ENCODE measurements around the gene UPF2.

The UPF2 gene

DNA sequence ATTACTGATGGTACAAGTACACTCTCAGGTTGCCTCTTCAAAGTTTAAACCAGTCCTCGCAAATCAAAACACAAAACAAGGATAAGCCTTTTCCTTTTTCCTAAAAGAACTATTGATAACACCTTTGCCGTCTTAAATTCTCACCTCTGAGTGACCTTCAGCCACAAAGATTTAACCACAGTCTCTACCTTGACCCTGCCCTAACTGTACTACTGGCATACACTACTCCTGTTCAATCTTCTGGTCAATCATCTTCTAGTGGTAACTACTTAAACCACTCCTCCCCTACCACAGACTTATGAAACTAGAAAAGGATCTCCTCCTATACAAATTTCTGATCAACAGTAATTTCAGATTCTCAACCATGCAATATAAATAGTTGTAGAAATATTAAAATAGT is 15.1 kb downstream of the UPF2 start:
- TF ChIP-seq, protein P1, sequence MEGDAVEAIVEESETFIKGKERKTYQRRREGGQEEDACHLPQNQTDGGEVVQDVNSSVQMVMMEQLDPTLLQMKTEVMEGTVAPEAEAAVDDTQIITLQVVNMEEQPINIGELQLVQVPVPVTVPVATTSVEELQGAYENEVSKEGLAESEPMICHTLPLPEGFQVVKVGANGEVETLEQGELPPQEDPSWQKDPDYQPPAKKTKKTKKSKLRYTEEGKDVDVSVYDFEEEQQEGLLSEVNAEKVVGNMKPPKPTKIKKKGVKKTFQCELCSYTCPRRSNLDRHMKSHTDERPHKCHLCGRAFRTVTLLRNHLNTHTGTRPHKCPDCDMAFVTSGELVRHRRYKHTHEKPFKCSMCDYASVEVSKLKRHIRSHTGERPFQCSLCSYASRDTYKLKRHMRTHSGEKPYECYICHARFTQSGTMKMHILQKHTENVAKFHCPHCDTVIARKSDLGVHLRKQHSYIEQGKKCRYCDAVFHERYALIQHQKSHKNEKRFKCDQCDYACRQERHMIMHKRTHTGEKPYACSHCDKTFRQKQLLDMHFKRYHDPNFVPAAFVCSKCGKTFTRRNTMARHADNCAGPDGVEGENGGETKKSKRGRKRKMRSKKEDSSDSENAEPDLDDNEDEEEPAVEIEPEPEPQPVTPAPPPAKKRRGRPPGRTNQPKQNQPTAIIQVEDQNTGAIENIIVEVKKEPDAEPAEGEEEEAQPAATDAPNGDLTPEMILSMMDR (IDR thresholded peaks at IDR 0.05; ENCODE audit: low read depth, low read length), result no peak
- H3K36me3 ChIP-seq, result peaks cover 19% of the 10 kb centered on the region
- no peak for DNase-seq
- H3K27me3 ChIP-seq, result no peaks in the 10 kb centered on the region
- no peaks in the 10 kb centered on the region for H3K9me3 ChIP-seq
- H3K4me1 ChIP-seq, result no peaks in the 10 kb centered on the region
- no peak overlapping the region for H3K4me3 ChIP-seq (ENCODE audit: low read depth, low read length)

DNA sequence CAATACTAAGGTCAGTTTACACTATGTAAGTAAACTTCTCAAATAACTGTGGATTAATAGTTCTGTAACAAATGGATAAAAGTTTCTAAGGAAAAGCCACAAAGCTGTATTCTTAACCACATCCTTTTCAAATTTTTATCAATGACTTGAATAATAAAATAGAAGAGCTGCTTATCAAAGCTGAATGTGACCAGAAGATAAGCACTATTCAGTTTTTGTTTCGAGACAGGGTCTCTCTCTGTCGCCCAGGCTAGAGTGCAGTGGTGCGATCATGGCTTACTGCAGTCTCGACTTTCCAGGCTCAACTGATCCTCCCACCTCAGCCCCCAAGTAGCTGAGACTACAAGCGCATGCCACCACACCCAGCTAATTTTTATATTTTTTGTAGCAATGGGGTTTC is 17.0 kb downstream of the UPF2 start:
- Histone ChIP-seq H3K9me3 (no peaks in the 10 kb centered on the region), H3K36me3 (peaks cover 23% of the 10 kb centered on the region), H3K4me1 (no peaks in the 10 kb centered on the region), H3K4me3 (ENCODE audit: low read depth, low read length) (no peak overlapping the region), H3K27me3 (no peaks in the 10 kb centered on the region)
- TF ChIP-seq, protein P1 (IDR thresholded peaks at IDR 0.05; ENCODE audit: low read depth, low read length), result no peak
- DNase-seq, result no peak

DNA sequence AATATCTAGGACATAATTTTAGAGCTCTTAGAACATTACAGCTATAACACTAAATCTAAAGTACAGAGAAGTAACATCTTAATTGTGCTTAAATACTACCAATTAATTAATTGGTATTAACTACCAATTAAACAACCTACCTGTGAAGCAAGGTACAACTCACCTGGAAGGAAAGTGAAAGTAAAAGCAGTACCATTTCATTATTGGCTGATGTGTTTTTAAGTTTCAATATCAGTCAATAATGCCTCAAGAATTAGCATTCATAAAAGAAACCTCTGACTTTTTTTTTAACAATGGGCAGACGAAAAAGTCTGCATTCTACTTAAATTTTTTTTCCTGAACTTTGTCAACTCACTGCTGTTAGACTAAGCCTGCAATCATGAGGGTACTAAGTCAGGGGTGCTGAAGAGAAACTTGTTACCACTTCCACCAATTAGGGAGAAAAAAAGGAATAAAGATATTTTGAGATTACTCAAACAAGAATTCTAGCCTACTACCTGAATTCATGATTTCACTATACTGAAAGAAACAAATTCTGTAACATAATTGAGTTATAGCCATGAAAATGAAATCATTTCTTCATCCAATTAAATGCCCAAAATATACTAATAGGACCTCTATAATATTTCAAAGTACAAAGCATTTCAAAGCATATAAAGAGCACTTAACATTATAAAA is 19.9 kb downstream of the UPF2 start:
- Histone ChIP-seq H3K4me3 (ENCODE audit: low read depth, low read length) (no peak overlapping the region), H3K4me1 (no peaks in the 10 kb centered on the region), H3K9me3 (no peaks in the 10 kb centered on the region), H3K36me3 (peaks cover 16% of the 10 kb centered on the region), H3K27me3 (no peaks in the 10 kb centered on the region)
- no peak for DNase-seq
- TF ChIP-seq, protein P1 (IDR thresholded peaks at IDR 0.05; ENCODE audit: low read depth, low read length), result no peak

DNA sequence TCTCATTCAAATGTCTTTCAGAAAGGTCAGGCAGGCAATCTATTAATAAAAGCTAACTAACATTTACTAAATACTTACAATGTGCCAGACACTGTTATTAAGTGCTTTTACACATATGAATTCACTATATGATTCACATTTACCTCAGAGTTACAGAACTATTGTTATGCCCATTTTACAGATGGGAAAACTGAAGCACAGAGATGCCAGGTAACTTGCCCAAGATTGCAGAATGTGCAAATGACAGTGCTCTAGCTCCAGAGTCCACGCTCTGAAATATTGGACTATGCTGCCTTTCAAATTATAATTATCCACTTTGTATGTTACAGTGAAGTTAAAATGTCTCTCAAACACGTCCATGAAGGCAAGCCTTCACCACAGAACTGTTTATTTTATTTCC is 22.0 kb downstream of the UPF2 start:
- no peaks in the 10 kb centered on the region for H3K9me3 ChIP-seq
- no peaks in the 10 kb centered on the region for H3K27me3 ChIP-seq
- no peak overlapping the region for H3K4me3 ChIP-seq (ENCODE audit: low read depth, low read length)
- H3K36me3 ChIP-seq, result peaks cover 9% of the 10 kb centered on the region
- TF ChIP-seq, protein P1 (IDR thresholded peaks at IDR 0.05; ENCODE audit: low read depth, low read length), result no peak
- no peaks in the 10 kb centered on the region for H3K4me1 ChIP-seq
- DNase-seq, result no peak

DNA sequence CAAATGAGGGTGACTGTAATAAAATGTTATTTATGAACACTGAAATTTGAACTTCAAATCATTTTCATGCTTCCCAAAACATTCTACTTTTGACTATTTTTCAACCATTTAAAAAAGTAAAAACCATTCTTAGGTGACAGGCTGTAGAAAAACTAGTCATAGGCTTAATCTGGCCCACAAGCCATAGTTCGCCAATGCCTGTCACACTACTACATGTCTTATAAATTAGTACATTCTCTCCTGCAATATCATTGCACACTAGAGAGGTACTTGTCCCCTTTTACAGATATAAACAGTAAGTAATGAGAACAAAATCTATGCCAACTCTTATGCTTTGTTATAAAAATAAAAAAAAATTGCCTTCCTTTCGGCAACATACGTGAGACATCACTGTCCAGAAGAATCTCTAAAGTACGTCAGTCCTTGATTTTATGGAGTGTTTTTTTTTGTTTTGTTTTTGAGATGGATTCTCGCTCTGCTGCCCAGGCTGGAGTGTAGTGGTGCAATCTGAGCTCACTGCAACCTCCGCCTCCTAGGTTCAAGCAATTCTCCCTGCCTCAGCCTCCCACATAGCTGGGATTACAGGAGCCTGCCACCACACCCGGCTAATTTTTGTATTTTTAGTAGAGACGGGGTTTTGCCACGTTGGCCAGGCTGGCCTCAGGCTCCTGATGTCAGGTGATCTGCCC is 23.2 kb downstream of the UPF2 start:
- TF ChIP-seq, protein P1 (IDR thresholded peaks at IDR 0.05; ENCODE audit: low read depth, low read length), result no peak
- no peaks in the 10 kb centered on the region for H3K9me3 ChIP-seq
- DNase-seq, result no peak
- H3K4me1 ChIP-seq, result no peaks in the 10 kb centered on the region
- H3K36me3 ChIP-seq, result peaks cover 9% of the 10 kb centered on the region
- H3K27me3 ChIP-seq, result no peaks in the 10 kb centered on the region
- H3K4me3 ChIP-seq (ENCODE audit: low read depth, low read length), result no peak overlapping the region
